H1 (cell line): ENCODE results near the gene FAM241B. TPM values are rescaled to one million over a fixed set of nuclear protein-coding genes. Genes with fewer than 3 reads are reported as not detected.
A peak's percentile ranks its signal among the peaks of the same experiment; 100 is the strongest.

Experiments used
- CTCF ChIA-PET: fragments of 300-600 bp; sonication (Branson Sonifier 250); formaldehyde crosslinking; loops from one replicate; lab custom pipeline; 2021; ENCODE audit not compliant: partially characterized antibody; lab: Charles Lee
- POLR2A ChIA-PET: fragments of 300-600 bp; sonication (Branson Sonifier 250); formaldehyde crosslinking; loops from one replicate; lab custom pipeline; 2021; ENCODE audit warnings: inconsistent platforms; ENCODE audit not compliant: partially characterized antibody; lab: Charles Lee
- DNase-seq, 2 experiments: peaks; one replicate each; pipeline versions ENCODE4 v3.0.0 to v3.0.0-alpha.2; 2010 to 2022; ENCODE audit warnings: low spot score in 2 of 2, low read depth in 1 of 2, mixed read lengths in 1 of 2
- FAIRE-seq: peaks from 2 replicates; lab custom pipeline; 2011; peaks lifted over from hg19 to GRCh38; lab: Jason Lieb, UNC
- H2AFZ ChIP-seq: 2 replicates; pipeline ENCODE4 v1.8.1; 2012; ENCODE audit warnings: low read length, inconsistent platforms
- H2AK5ac ChIP-seq: 2 replicates; pipeline ENCODE4 v1.6.1; 2013; ENCODE audit warnings: low read depth, low read length
- H2BK120ac ChIP-seq: replicated peaks from 2 replicates; pipeline ENCODE3; 2013; ENCODE audit warnings: low read depth, low read length, inconsistent platforms
- H2BK12ac ChIP-seq: 2 replicates; pipeline ENCODE4 v1.6.1; 2013; ENCODE audit warnings: low read depth, low read length
- H2BK15ac ChIP-seq: 2 replicates; pipeline ENCODE4 v1.6.1; 2013; ENCODE audit warnings: low read length
- H2BK20ac ChIP-seq: 2 replicates; pipeline ENCODE4 v1.6.1; 2013; ENCODE audit warnings: low read length
- H2BK5ac ChIP-seq: 2 replicates; pipeline ENCODE4 v1.6.1; 2013; ENCODE audit warnings: low read depth, low read length
- H3K14ac ChIP-seq: 2 replicates; pipeline ENCODE4 v1.6.1; 2013; ENCODE audit warnings: inconsistent platforms; ENCODE audit not compliant: insufficient read length
- H3K18ac ChIP-seq: 2 replicates; pipeline ENCODE4 v1.6.1; 2013; ENCODE audit warnings: low read length; ENCODE audit errors: extremely low read depth
- H3K23ac ChIP-seq: 2 replicates; pipeline ENCODE4 v1.6.1; 2013; ENCODE audit warnings: inconsistent platforms; ENCODE audit not compliant: insufficient read length
- H3K23me2 ChIP-seq: 2 replicates; pipeline ENCODE4 v1.6.1; 2013; ENCODE audit warnings: low read depth, low read length
- H3K27ac ChIP-seq: 2 replicates; pipeline ENCODE4 v1.6.1; 2011; ENCODE audit warnings: low read depth, low read length, inconsistent platforms
- H3K27me3 ChIP-seq, 4 experiments: replicated peaks in 1 of 4; 1 replicate in 1 of 4; 2 replicates in 3 of 4; pipeline versions ENCODE4 v1.6.1 to v1.8.1; 2011 to 2013; ENCODE audit warnings: low read length in 3 of 4, mild to moderate bottlenecking in 3 of 4, inconsistent platforms in 2 of 4, mixed read lengths in 2 of 4, moderate library complexity in 1 of 4; ENCODE audit not compliant: control insufficient read depth in 3 of 4, insufficient read depth in 3 of 4; ENCODE audit errors: extremely low read depth in 1 of 4
- H3K36me3 ChIP-seq, 4 experiments: 2 replicates each; pipeline versions ENCODE4 v1.6.1 to v1.8.1; 2011 to 2013; ENCODE audit warnings: mild to moderate bottlenecking in 4 of 4, low read length in 3 of 4, moderate library complexity in 2 of 4, control low read depth in 1 of 4, inconsistent platforms in 1 of 4; ENCODE audit not compliant: insufficient read depth in 4 of 4, control insufficient read depth in 2 of 4
- H3K4ac ChIP-seq: replicated peaks from 2 replicates; pipeline ENCODE3; 2013; ENCODE audit warnings: low read length, low read depth, mixed read lengths, inconsistent platforms; ENCODE audit not compliant: insufficient read length
- H3K4me1 ChIP-seq, 4 experiments: replicated peaks in 1 of 4; 1 replicate in 1 of 4; 2 replicates in 3 of 4; pipeline versions ENCODE4 v1.6.1 to v1.8.1; 2011 to 2013; ENCODE audit warnings: low read length in 3 of 4, inconsistent platforms in 2 of 4, mixed read lengths in 1 of 4; ENCODE audit not compliant: insufficient read depth in 4 of 4, control insufficient read depth in 3 of 4
- H3K4me2 ChIP-seq, 2 experiments: 2 replicates each; pipeline versions ENCODE4 v1.6.1 to v1.8.1; 2011 to 2013; ENCODE audit warnings: low read depth in 2 of 2, low read length in 2 of 2, control low read depth in 1 of 2, inconsistent platforms in 1 of 2, mild to moderate bottlenecking in 1 of 2; ENCODE audit not compliant: insufficient read depth in 1 of 2
- H3K4me3 ChIP-seq, 4 experiments: fragments of 200-600, 300-600 bp in 1 of 4; sonication (generic), shearing (Covaris generic), sonication (Bioruptor Twin) in 1 of 4; 2 replicates each; pipeline versions ENCODE4 v1.5.1 to v1.8.1; 2011 to 2016; ENCODE audit warnings: low read length in 4 of 4, low read depth in 3 of 4, control low read depth in 2 of 4, inconsistent platforms in 2 of 4, mild to moderate bottlenecking in 2 of 4, mixed read lengths in 1 of 4, moderate library complexity in 1 of 4; ENCODE audit not compliant: insufficient read depth in 2 of 4; ENCODE audit errors: extremely low read depth in 1 of 4
- H3K56ac ChIP-seq: replicated peaks from 2 replicates; pipeline ENCODE3; 2013; ENCODE audit warnings: low read depth, mild to moderate bottlenecking, mixed read lengths, low read length, inconsistent platforms; ENCODE audit not compliant: insufficient read length
- H3K79me1 ChIP-seq: 2 replicates; pipeline ENCODE4 v1.6.1; 2013; ENCODE audit warnings: low read depth, low read length, control low read depth
- H3K79me2 ChIP-seq, 2 experiments: 2 replicates each; pipeline versions ENCODE4 v1.6.1 to v1.8.1; 2012 to 2013; ENCODE audit warnings: low read length in 2 of 2, mild to moderate bottlenecking in 2 of 2, inconsistent platforms in 1 of 2; ENCODE audit not compliant: insufficient read depth in 2 of 2, control insufficient read depth in 1 of 2
- H3K9ac ChIP-seq, 4 experiments: replicated peaks in 1 of 4; 1 replicate in 1 of 4; 2 replicates in 3 of 4; pipeline versions ENCODE4 v1.6.1 to v1.8.1; 2011 to 2013; ENCODE audit warnings: low read depth in 3 of 4, low read length in 3 of 4, control low read depth in 2 of 4, mild to moderate bottlenecking in 2 of 4, moderate library complexity in 2 of 4, inconsistent platforms in 1 of 4; ENCODE audit errors: extremely low read depth in 1 of 4
- H3K9me3 ChIP-seq, 2 experiments: 2 replicates each; pipeline versions ENCODE4 v1.6.1 to v1.8.1; 2012 to 2013; ENCODE audit warnings: mild to moderate bottlenecking in 2 of 2, moderate library complexity in 2 of 2, control low read depth in 1 of 2, inconsistent platforms in 1 of 2, low read depth in 1 of 2, low read length in 1 of 2, mixed read lengths in 1 of 2; ENCODE audit not compliant: insufficient read depth in 2 of 2
- H4K20me1 ChIP-seq, 2 experiments: replicated peaks in 1 of 2; 2 replicates each; pipeline versions ENCODE3 to v1.8.1; 2011 to 2013; ENCODE audit warnings: inconsistent platforms in 2 of 2, low read length in 2 of 2, mild to moderate bottlenecking in 1 of 2; ENCODE audit not compliant: insufficient read depth in 2 of 2, control insufficient read depth in 1 of 2
- H4K5ac ChIP-seq: 2 replicates; pipeline ENCODE4 v1.6.1; 2013; ENCODE audit warnings: low read length, low read depth, mixed read lengths, inconsistent platforms; ENCODE audit not compliant: insufficient read length
- H4K8ac ChIP-seq: 2 replicates; pipeline ENCODE4 v1.8.0; 2013; ENCODE audit warnings: mild to moderate bottlenecking, moderate library complexity, low read length, inconsistent platforms; ENCODE audit not compliant: insufficient read depth; ENCODE audit errors: extremely low read depth
- H4K91ac ChIP-seq: replicated peaks from 2 replicates; pipeline ENCODE3; 2013; ENCODE audit warnings: low read length, mixed read lengths, inconsistent platforms; ENCODE audit not compliant: insufficient read length
- BCL11A ChIP-seq, 2 experiments: IDR thresholded peaks; one replicate each; pipeline ENCODE4 v1.6.1; 2011; ENCODE audit warnings: low read depth in 2 of 2, low read length in 2 of 2, mild to moderate bottlenecking in 2 of 2
- CEBPB ChIP-seq: IDR thresholded peaks from 2 replicates; pipeline ENCODE4 v1.6.1; 2012; ENCODE audit warnings: low read depth, low read length
- EZH2 ChIP-seq: fragments of 200-600 bp; sonication (generic); IDR thresholded peaks from 2 replicates; pipeline ENCODE4 v1.7.1; 2012; ENCODE audit warnings: low read depth, mild to moderate bottlenecking, moderate library complexity, low read length, inconsistent platforms; ENCODE audit not compliant: severe bottlenecking
- NANOG ChIP-seq: IDR thresholded peaks from 2 replicates; pipeline ENCODE4 v1.6.1; 2011; ENCODE audit warnings: low read length, low read depth, mild to moderate bottlenecking, inconsistent platforms; ENCODE audit not compliant: insufficient read depth, poor library complexity, severe bottlenecking
- NRF1 ChIP-seq: IDR thresholded peaks from 2 replicates; pipeline ENCODE4 v1.6.1; 2011; ENCODE audit warnings: mild to moderate bottlenecking, low read depth, low read length, improper control_type of control experiment
- POLR2AphosphoS5 ChIP-seq: IDR thresholded peaks from 2 replicates; pipeline ENCODE4 v1.6.1; 2011; ENCODE audit warnings: low read depth, low read length
- POU5F1 ChIP-seq: IDR thresholded peaks from 2 replicates; pipeline ENCODE4 v1.6.1; 2011; ENCODE audit warnings: low read depth, mild to moderate bottlenecking, low read length, moderate library complexity
- SP2 ChIP-seq: IDR thresholded peaks from 2 replicates; pipeline ENCODE4 v1.6.1; 2012; ENCODE audit warnings: mild to moderate bottlenecking, low read length, inconsistent platforms
- WGBS, 2 experiments: shearing (Covaris generic) in 1 of 2; methylation state at CpG; one replicate each; pipeline versions ENCODE4 v1.1.6 to v1.1.7; 2013 to 2015; ENCODE audit warnings: low lambda C conversion rate in 2 of 2, mixed read lengths in 2 of 2, inconsistent platforms in 1 of 2, low coverage in 1 of 2, missing lambda C conversion rate in 1 of 2; ENCODE audit not compliant: insufficient replicate concordance in 2 of 2, insufficient coverage in 1 of 2, insufficient read length in 1 of 2; ENCODE audit errors: extremely low coverage in 1 of 2, missing lambda C conversion rate in 1 of 2; 5-methylcytosine and 5-hydroxymethylcytosine counted together
- polyA plus RNA-seq, 7 experiments: library from polyadenylated mRNA; depleted of rRNA in 3 of 7; stranded (reverse) in 5 of 7; unstranded in 2 of 7; fragments of >200 nt in 5 of 7; fragments of 200-250 nt in 2 of 7; gene quantifications; 1 replicate in 5 of 7; 2 replicates in 1 of 7; 4 replicates in 1 of 7; pipeline versions ENCODE4 v1.2.1 to v1.2.3, GENCODE V29; 2011 to 2013; ENCODE audit warnings: missing spikeins in 2 of 7, mixed read lengths in 2 of 7
- total RNA-seq: library from RNA; stranded (reverse); fragmentation: NEBNext Ultra II Directional; extraction: Animal tissue kit (Norgen Biotek cat#: 25700); gene quantifications from 2 replicates; pipeline ENCODE4 v1.2.1, GENCODE V29; 2021

The FAM241B gene
- total and polyA plus RNA-seq, 2 of the 8 experiments (the other 6 are each of a cell fraction or from before 2014, with no cell fraction given) = 19.3 to 30.1 TPM

GRCh38 chr10:69674786-69675185, 44.7 kb downstream of the FAM241B start:
- H2AFZ ChIP-seq = no peak overlapping the region
- H4K8ac ChIP-seq = no peak overlapping the region
- no peak overlapping the region for H2BK120ac ChIP-seq
- no peak overlapping the region; the same call in 1 of the 2 replicates for H2BK5ac ChIP-seq
- no peak overlapping the region for H4K5ac ChIP-seq
- CTCF ChIA-PET = interaction anchor here (1.2 to 59.4 kb wide), 3 partner anchors 11 to 41 kb away, joined by 4 to 1374 read pairs (median 10); no protein-coding TSS in a partner anchor
- H2BK15ac ChIP-seq = no peak overlapping the region
- no peak overlapping the region for H3K4me2 ChIP-seq
- H3K79me1 ChIP-seq = no peaks in the 10 kb centered on the region
- no peak overlapping the region for H3K27ac ChIP-seq
- no peak overlapping the region for H3K56ac ChIP-seq
- H3K14ac ChIP-seq = no peak overlapping the region
- peaks cover 4% of the 10 kb centered on the region; the same call in 1 of the 2 replicates for H3K23me2 ChIP-seq
- H3K27me3 ChIP-seq = no peaks in the 10 kb centered on the region
- H3K23ac ChIP-seq = no peak overlapping the region
- FAIRE-seq (no peak), DNase-seq (no peak)
- H4K20me1 ChIP-seq = no peaks in the 10 kb centered on the region
- no peak overlapping the region for H3K9ac ChIP-seq
- H3K18ac ChIP-seq = no peak overlapping the region
- H3K4me3 ChIP-seq = no peak overlapping the region
- H3K79me2 ChIP-seq = no peaks in the 10 kb centered on the region
- H3K4me1 ChIP-seq = peaks cover 0 to 4% (median 0%) of the 10 kb centered on the region in 4 experiments; a peak in 1 of 7 replicates
- WGBS, 2 experiments = 91% methylated on average over 2 of the region's 2 CpGs; no CpG with 5 or more reads in 1 of the 2 experiments
- no peaks in the 10 kb centered on the region for H3K9me3 ChIP-seq
- TF ChIP-seq CEBPB (no peak), NRF1 (no peak), SP2 (no peak), EZH2 (no peak), BCL11A (IDR thresholded peaks at IDR 0.05; ENCODE audit: low read depth in 2 of 2, low read length in 2 of 2) (no peak), NANOG (no peak), POLR2AphosphoS5 (no peak), POU5F1 (no peak)
- TF ChIP-seq, all 59 proteins: peak for 0
- Histone ChIP-seq H4K91ac (no peak overlapping the region), H3K4ac (peak overlapping the region; percentile 23), H3K36me3 (no peaks in the 10 kb centered on the region), H2BK20ac (no peak overlapping the region), H2BK12ac (no peak overlapping the region), H2AK5ac (peak overlapping the region; percentile 67; the same call in 1 of the 2 replicates)
- POLR2A ChIA-PET = no interaction called here
